ENCODE data around the gene DCLRE1B. TPM values are rescaled to one million over a fixed set of nuclear protein-coding genes. Genes with fewer than 3 reads are reported as not detected.

Gene DCLRE1B
- polyA plus RNA-seq, 1 experiment, result 2.7 TPM

GRCh38 chr1:113912594-113913311, 7.6 kb downstream of the DCLRE1B start:
- peak; percentile 69 for DNase-seq (ENCODE audit: low read depth, low spot score)
- POLR2A ChIA-PET, result interaction anchor here (0.6 to 1.7 kb wide), 4 partner anchors 8 to 243 kb away, joined by 3 to 8 read pairs (median 4); partner anchors contain the start of genes AP4B1, DCLRE1B and HIPK1
- Histone ChIP-seq H3K27me3 (ENCODE audit: control insufficient read depth, insufficient read depth, low read length) (no peaks in the 10 kb centered on the region), H3K27ac (ENCODE audit: low read depth, low read length) (peak overlapping the region; percentile 43), H3K9me3 (ENCODE audit: control insufficient read depth, insufficient read depth, low read length) (no peaks in the 10 kb centered on the region), H3K4me3 (ENCODE audit: low read depth, low read length) (no peak overlapping the region)
- TF ChIP-seq, protein P1, sequence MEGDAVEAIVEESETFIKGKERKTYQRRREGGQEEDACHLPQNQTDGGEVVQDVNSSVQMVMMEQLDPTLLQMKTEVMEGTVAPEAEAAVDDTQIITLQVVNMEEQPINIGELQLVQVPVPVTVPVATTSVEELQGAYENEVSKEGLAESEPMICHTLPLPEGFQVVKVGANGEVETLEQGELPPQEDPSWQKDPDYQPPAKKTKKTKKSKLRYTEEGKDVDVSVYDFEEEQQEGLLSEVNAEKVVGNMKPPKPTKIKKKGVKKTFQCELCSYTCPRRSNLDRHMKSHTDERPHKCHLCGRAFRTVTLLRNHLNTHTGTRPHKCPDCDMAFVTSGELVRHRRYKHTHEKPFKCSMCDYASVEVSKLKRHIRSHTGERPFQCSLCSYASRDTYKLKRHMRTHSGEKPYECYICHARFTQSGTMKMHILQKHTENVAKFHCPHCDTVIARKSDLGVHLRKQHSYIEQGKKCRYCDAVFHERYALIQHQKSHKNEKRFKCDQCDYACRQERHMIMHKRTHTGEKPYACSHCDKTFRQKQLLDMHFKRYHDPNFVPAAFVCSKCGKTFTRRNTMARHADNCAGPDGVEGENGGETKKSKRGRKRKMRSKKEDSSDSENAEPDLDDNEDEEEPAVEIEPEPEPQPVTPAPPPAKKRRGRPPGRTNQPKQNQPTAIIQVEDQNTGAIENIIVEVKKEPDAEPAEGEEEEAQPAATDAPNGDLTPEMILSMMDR (IDR thresholded peaks at IDR 0.05; ENCODE audit: low read depth, low read length), result no peak
- CTCF ChIA-PET, result interaction anchor here (0.9 to 1.2 kb wide), 4 partner anchors 18 to 433 kb away, joined by 3 to 5 read pairs (median 3); no protein-coding TSS in a partner anchor

- Histone ChIP-seq H3K9me3 (ENCODE audit: control insufficient read depth, insufficient read depth, low read length) (no peaks in the 10 kb centered on the region), H3K4me3 (ENCODE audit: low read depth, low read length) (no peak overlapping the region), H3K27me3 (ENCODE audit: control insufficient read depth, insufficient read depth, low read length) (no peaks in the 10 kb centered on the region), H3K27ac (ENCODE audit: low read depth, low read length) (peak overlapping the region; percentile 43)
- ChIA-PET POLR2A (interaction anchor here (1.2 to 1.7 kb wide), 3 partner anchors 8 to 17 kb away, joined by 4 to 8 read pairs (median 4); partner anchors contain the start of genes AP4B1, DCLRE1B and HIPK1), CTCF (interaction anchor here (0.9 to 1.2 kb wide), 4 partner anchors 17 to 432 kb away, joined by 3 to 5 read pairs (median 3); no protein-coding TSS in a partner anchor)
- DNase-seq (ENCODE audit: low read depth, low spot score), result no peak
- TF ChIP-seq, protein P1 (IDR thresholded peaks at IDR 0.05; ENCODE audit: low read depth, low read length), result no peak
Measured at GRCh38 chr1:113913312-113913668, 8.2 kb downstream of the DCLRE1B start.

- ChIA-PET CTCF (no interaction called here), POLR2A (interaction anchor here (0.6 kb wide), 1 partner anchor 11 kb away, joined by 3 read pairs; no protein-coding TSS in a partner anchor)
- H3K4me3 ChIP-seq (ENCODE audit: low read depth, low read length), result no peak overlapping the region
- no peak for DNase-seq (ENCODE audit: low read depth, low spot score)
- no peak overlapping the region for H3K27ac ChIP-seq (ENCODE audit: low read depth, low read length)
- H3K9me3 ChIP-seq (ENCODE audit: control insufficient read depth, insufficient read depth, low read length), result no peaks in the 10 kb centered on the region
- TF ChIP-seq, protein P1 (IDR thresholded peaks at IDR 0.05; ENCODE audit: low read depth, low read length), result no peak
- no peaks in the 10 kb centered on the region for H3K27me3 ChIP-seq (ENCODE audit: control insufficient read depth, insufficient read depth, low read length)
Measured at GRCh38 chr1:113913887-113914664, 8.9 kb downstream of the DCLRE1B start.

- ChIA-PET POLR2A (interaction anchor here (0.6 kb wide), 1 partner anchor 845 kb away, joined by 6 read pairs; no protein-coding TSS in a partner anchor), CTCF (interaction anchor here (1.7 kb wide), 1 partner anchor 81 kb away, joined by 7 read pairs; no protein-coding TSS in a partner anchor)
- H3K27me3 ChIP-seq (ENCODE audit: control insufficient read depth, insufficient read depth, low read length), result no peaks in the 10 kb centered on the region
- no peak overlapping the region for H3K27ac ChIP-seq (ENCODE audit: low read depth, low read length)
- TF ChIP-seq, protein P1 (IDR thresholded peaks at IDR 0.05; ENCODE audit: low read depth, low read length), result no peak
- DNase-seq (ENCODE audit: low read depth, low spot score), result no peak
- H3K4me3 ChIP-seq (ENCODE audit: low read depth, low read length), result no peak overlapping the region
- no peaks in the 10 kb centered on the region for H3K9me3 ChIP-seq (ENCODE audit: control insufficient read depth, insufficient read depth, low read length)
Measured at GRCh38 chr1:113916974-113917373, 11.8 kb downstream of the DCLRE1B start.
